ENCODE measurements around the gene RBX1. TPM values are rescaled to one million over a fixed set of nuclear protein-coding genes. Genes with fewer than 3 reads are reported as not detected.

RBX1 gene
- total RNA-seq, 3 donors from 2014 or later (not counting 1 experiment from before 2014, with no cell fraction given) = 27.1 to 34.3 (median 28.5) TPM

GRCh38 chr22:41009222-41009948 is 58.2 kb downstream of the RBX1 start:
- Mint-ChIP-seq H3K27me3 (ENCODE audit: low read depth in 2 of 2) (peaks cover 0 to 6% of the 10 kb centered on the region in 2 donors), H3K4me1 (no peaks in the 10 kb centered on the region), H3K4me3 (no peak overlapping the region), H3K9me3 (no peaks in the 10 kb centered on the region), H3K27ac (no peak overlapping the region), H3K36me3 (no peaks in the 10 kb centered on the region)
- Histone ChIP-seq H3K27me3 (ENCODE audit: control insufficient read depth, insufficient read depth, low read length) (no peaks in the 10 kb centered on the region), H3K9me3 (ENCODE audit: control insufficient read depth, insufficient read depth, low read length) (no peaks in the 10 kb centered on the region), H3K4me3 (ENCODE audit: low read length) (no peak overlapping the region), H3K36me3 (ENCODE audit: control insufficient read depth, insufficient read depth, low read length) (no peaks in the 10 kb centered on the region), H3K4me1 (ENCODE audit: control insufficient read depth, insufficient read depth, low read length) (no peaks in the 10 kb centered on the region), H3K27ac (ENCODE audit: low read length) (no peak overlapping the region)
- DNase-seq = no peak
- no peak for ATAC-seq
- 44% methylated on average over 5 of the region's 5 CpGs for WGBS (ENCODE audit: insufficient coverage)
- TF ChIP-seq CTCF (IDR thresholded peaks at IDR 0.05) = no peak
- intact Hi-C loops (cut with micrococcal nuclease) = no loop called here

GRCh38 chr22:41015003-41015402 is 63.8 kb downstream of the RBX1 start:
- no peaks in the 10 kb centered on the region for H3K4me1 Mint-ChIP-seq
- no peaks in the 10 kb centered on the region for H3K27me3 ChIP-seq (ENCODE audit: control insufficient read depth, insufficient read depth, low read length)
- H3K4me3 Mint-ChIP-seq = no peak overlapping the region
- no peak overlapping the region for H3K27ac ChIP-seq (ENCODE audit: low read length)
- H3K4me3 ChIP-seq (ENCODE audit: low read length) = no peak overlapping the region
- no peak overlapping the region for H3K27ac Mint-ChIP-seq
- DNase-seq = no peak
- H3K9me3 ChIP-seq (ENCODE audit: control insufficient read depth, insufficient read depth, low read length) = no peaks in the 10 kb centered on the region
- ATAC-seq = no peak
- no peak for TF ChIP-seq CTCF (IDR thresholded peaks at IDR 0.05)
- no peaks in the 10 kb centered on the region for H3K36me3 ChIP-seq (ENCODE audit: control insufficient read depth, insufficient read depth, low read length)
- 27% methylated on average over 4 of the region's 4 CpGs for WGBS (ENCODE audit: insufficient coverage)
- peaks cover 2 to 9% of the 10 kb centered on the region in 2 donors for H3K27me3 Mint-ChIP-seq (ENCODE audit: low read depth in 2 of 2)
- no peaks in the 10 kb centered on the region for H3K4me1 ChIP-seq (ENCODE audit: control insufficient read depth, insufficient read depth, low read length)
- no peaks in the 10 kb centered on the region for H3K9me3 Mint-ChIP-seq
- H3K36me3 Mint-ChIP-seq = no peaks in the 10 kb centered on the region
- intact Hi-C loops (cut with micrococcal nuclease) = no loop called here

- Mint-ChIP-seq H3K27me3 (ENCODE audit: low read depth in 2 of 2) (peaks cover 20 to 24% of the 10 kb centered on the region in 2 donors), H3K27ac (peak overlapping the region in 1 of 2 donors; percentile 78), H3K9me3 (no peaks in the 10 kb centered on the region), H3K36me3 (no peaks in the 10 kb centered on the region), H3K4me3 (peak overlapping the region; percentile 88), H3K4me1 (peaks cover 0 to 12% of the 10 kb centered on the region in 2 donors)
- ATAC-seq (no peak), DNase-seq (no peak)
- no peak for TF ChIP-seq CTCF (IDR thresholded peaks at IDR 0.05)
- Histone ChIP-seq H3K27ac (ENCODE audit: low read length) (peak overlapping the region; percentile 17), H3K27me3 (ENCODE audit: control insufficient read depth, insufficient read depth, low read length) (peaks cover 3% of the 10 kb centered on the region), H3K4me3 (ENCODE audit: low read length) (peak overlapping the region; percentile 54), H3K9me3 (ENCODE audit: control insufficient read depth, insufficient read depth, low read length) (no peaks in the 10 kb centered on the region), H3K36me3 (ENCODE audit: control insufficient read depth, insufficient read depth, low read length) (no peaks in the 10 kb centered on the region), H3K4me1 (ENCODE audit: control insufficient read depth, insufficient read depth, low read length) (peaks cover 15% of the 10 kb centered on the region)
- intact Hi-C loops (cut with micrococcal nuclease) = loop anchor here (5.0 to 10.0 kb wide), 2 partner anchors 71 to 96 kb away; partner anchors contain the start of gene EP300
- 58% methylated on average over 19 of the region's 19 CpGs for WGBS (ENCODE audit: insufficient coverage)
Observed at GRCh38 chr22:41021061-41021612, 70.0 kb downstream of the RBX1 start.
